ENCODE results near the gene WASHC3.

The WASHC3 gene

GRCh38 chr12:101967506-101967905 lies 94.3 kb downstream of the WASHC3 start:
- no peak for DNase-seq (ENCODE audit: low read depth)

DNA sequence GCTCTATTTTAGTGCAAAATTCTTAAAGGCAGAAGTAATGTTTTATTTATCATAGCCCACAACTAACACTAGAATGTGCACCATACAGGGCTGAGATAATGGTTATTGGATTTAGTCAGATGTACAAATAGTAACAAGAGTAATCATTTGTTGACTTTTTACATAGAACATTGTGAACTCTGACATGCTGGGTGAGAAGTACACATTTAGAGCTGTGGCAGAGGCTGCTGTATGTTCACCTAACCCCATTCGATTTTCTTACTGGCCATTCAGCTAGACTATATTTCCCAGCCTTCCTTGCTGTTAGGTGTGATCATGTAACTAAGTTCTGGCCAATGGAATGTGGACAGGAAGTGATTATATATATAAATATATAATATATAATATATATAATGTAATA lies 95.3 kb downstream of the WASHC3 start:
- DNase-seq (ENCODE audit: low read depth): no peak

GRCh38 chr12:101963697-101964096 lies 98.1 kb downstream of the WASHC3 start:
- no peak for DNase-seq (ENCODE audit: low read depth)
